Hematopoietic multipotent progenitor cell treated with erythropoietin and hydrocortisone succinate and interleukin-3 and kit ligand, for 6 days (in vitro differentiated cells): ENCODE data around the gene CAPZA1.

Experiments used
- DNase-seq: peaks from one replicate; pipeline ENCODE4 v3.0.0-alpha.2; 2015

CAPZA1 gene

GRCh38 chr1:112702420-112703261, 83.0 kb downstream of the CAPZA1 start:
- DNase-seq = no peak

- no peak for DNase-seq
Observed at GRCh38 chr1:112703706-112704105, 84.1 kb downstream of the CAPZA1 start.

GRCh38 chr1:112704391-112704933, 84.8 kb downstream of the CAPZA1 start:
- DNase-seq = no peak

GRCh38 chr1:112704934-112705627, 85.4 kb downstream of the CAPZA1 start:
- DNase-seq = peak; percentile 79

- DNase-seq = peak; percentile 66
Observed at GRCh38 chr1:112706505-112707220, 87.0 kb downstream of the CAPZA1 start, which contains the start of gene RHOC. Gene RHOC, minus strand, starts transcription at chr1:112707127. Its CDS starts 3,328 bp downstream, at chr1:112703799.

- peak; percentile 88 for DNase-seq
Observed at GRCh38 chr1:112707221-112708001, 87.8 kb downstream of the CAPZA1 start.

GRCh38 chr1:112708002-112708448, 88.4 kb downstream of the CAPZA1 start:
- DNase-seq = no peak

- DNase-seq = no peak
Observed at GRCh38 chr1:112708489-112708888, 88.9 kb downstream of the CAPZA1 start.

GRCh38 chr1:112710159-112710558, 90.5 kb downstream of the CAPZA1 start:
- no peak for DNase-seq

GRCh38 chr1:112710586-112710985, 91.0 kb downstream of the CAPZA1 start:
- no peak for DNase-seq

GRCh38 chr1:112711041-112711440, 91.4 kb downstream of the CAPZA1 start:
- DNase-seq = no peak

- no peak for DNase-seq
Observed at GRCh38 chr1:112711670-112712069, 92.0 kb downstream of the CAPZA1 start.

GRCh38 chr1:112712191-112712590, 92.6 kb downstream of the CAPZA1 start:
- DNase-seq = no peak

GRCh38 chr1:112712701-112713128, 93.1 kb downstream of the CAPZA1 start:
- DNase-seq = peak; percentile 6

- DNase-seq = peak; percentile 42
Observed at GRCh38 chr1:112713466-112714312, 94.1 kb downstream of the CAPZA1 start.

GRCh38 chr1:112714313-112715263, 95.0 kb downstream of the CAPZA1 start:
- DNase-seq = peak; percentile 11

- peak; percentile 97 for DNase-seq
Observed at GRCh38 chr1:112715264-112716053, 95.8 kb downstream of the CAPZA1 start, which contains the start of gene PPM1J. Gene PPM1J, minus strand, starts transcription at chr1:112715332. Its CDS starts 31 bp downstream, at chr1:112715301.

GRCh38 chr1:112716133-112716720, 96.6 kb downstream of the CAPZA1 start:
- peak; percentile 91 for DNase-seq
